OCI-LY3 (cell line): Measurements from ENCODE around the gene PPT2.

Experiments used
- EZH2phosphoT487 ChIP-seq: fragments of 200-600 bp; shearing (Covaris generic); IDR thresholded peaks from 2 replicates; pipeline ENCODE4 v1.6.1; 2018; ENCODE audit warnings: antibody characterized with exemption, mixed run types, low read depth
- TF ChIP-seq, protein P1 (sequence below): fragments of 200-600, 300-600 bp; sonication (generic); IDR thresholded peaks from 2 replicates; pipeline ENCODE4 v1.5.1; 2014; ENCODE audit warnings: antibody characterized with exemption, low read length, low read depth

GRCh38 chr6:32128751-32129296 is 25.1 kb upstream of the PPT2 start:
- no peak for TF ChIP-seq EZH2phosphoT487
- TF ChIP-seq, protein P1, sequence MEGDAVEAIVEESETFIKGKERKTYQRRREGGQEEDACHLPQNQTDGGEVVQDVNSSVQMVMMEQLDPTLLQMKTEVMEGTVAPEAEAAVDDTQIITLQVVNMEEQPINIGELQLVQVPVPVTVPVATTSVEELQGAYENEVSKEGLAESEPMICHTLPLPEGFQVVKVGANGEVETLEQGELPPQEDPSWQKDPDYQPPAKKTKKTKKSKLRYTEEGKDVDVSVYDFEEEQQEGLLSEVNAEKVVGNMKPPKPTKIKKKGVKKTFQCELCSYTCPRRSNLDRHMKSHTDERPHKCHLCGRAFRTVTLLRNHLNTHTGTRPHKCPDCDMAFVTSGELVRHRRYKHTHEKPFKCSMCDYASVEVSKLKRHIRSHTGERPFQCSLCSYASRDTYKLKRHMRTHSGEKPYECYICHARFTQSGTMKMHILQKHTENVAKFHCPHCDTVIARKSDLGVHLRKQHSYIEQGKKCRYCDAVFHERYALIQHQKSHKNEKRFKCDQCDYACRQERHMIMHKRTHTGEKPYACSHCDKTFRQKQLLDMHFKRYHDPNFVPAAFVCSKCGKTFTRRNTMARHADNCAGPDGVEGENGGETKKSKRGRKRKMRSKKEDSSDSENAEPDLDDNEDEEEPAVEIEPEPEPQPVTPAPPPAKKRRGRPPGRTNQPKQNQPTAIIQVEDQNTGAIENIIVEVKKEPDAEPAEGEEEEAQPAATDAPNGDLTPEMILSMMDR = no peak
